Fibroblast of the conjunctiva (primary cell): ENCODE measurements around the gene ZNF768.
A peak's percentile ranks its signal among the peaks of the same experiment; 100 is the strongest.
"Not testable (repeated sequence)": the region's sequence is repeated elsewhere in the genome, so short reads cannot be mapped to it uniquely, and the experiment has no call there.

Experiments
- DNase-seq: peaks from one replicate; pipeline ENCODE4 v3.0.0-alpha.2; 2010; ENCODE audit warnings: low read depth

ZNF768 gene

GRCh38 chr16:30509081-30509765, 17.1 kb downstream of the ZNF768 start:
- DNase-seq, result no peak

GRCh38 chr16:30503403-30504296, 22.7 kb downstream of the ZNF768 start:
- no peak for DNase-seq

GRCh38 chr16:30499284-30499683, 27.1 kb downstream of the ZNF768 start:
- DNase-seq, result no peak

- no peak for DNase-seq
These were observed 31.7 kb downstream of the ZNF768 start for GRCh38 chr16:30494709-30495108.

GRCh38 chr16:30493941-30494488, 32.4 kb downstream of the ZNF768 start:
- DNase-seq, result no peak

- DNase-seq, result peak; percentile 37
These were observed 34.5 kb downstream of the ZNF768 start for GRCh38 chr16:30491744-30492308.

- DNase-seq, result no peak
These were observed 35.1 kb downstream of the ZNF768 start for GRCh38 chr16:30491229-30491628.

- DNase-seq, result no peak
These were observed 36.2 kb downstream of the ZNF768 start for GRCh38 chr16:30490210-30490609.

- DNase-seq, result no peak
These were observed 37.4 kb downstream of the ZNF768 start for GRCh38 chr16:30488764-30489605.

- no peak for DNase-seq
These were observed 40.4 kb downstream of the ZNF768 start for GRCh38 chr16:30485818-30486436.

- no peak for DNase-seq
These were observed 41.5 kb downstream of the ZNF768 start for GRCh38 chr16:30484887-30485286.

- DNase-seq, result no peak
These were observed 44.0 kb downstream of the ZNF768 start for GRCh38 chr16:30482366-30482765.

- no peak for DNase-seq
These were observed 45.0 kb downstream of the ZNF768 start for GRCh38 chr16:30481381-30481780.

- no peak for DNase-seq
These were observed 47.4 kb downstream of the ZNF768 start for GRCh38 chr16:30478766-30479478.

- not testable (repeated sequence) for DNase-seq
These were observed 48.6 kb downstream of the ZNF768 start for GRCh38 chr16:30477773-30478172.

- no peak for DNase-seq
These were observed 49.4 kb downstream of the ZNF768 start for GRCh38 chr16:30476991-30477390.

GRCh38 chr16:30474684-30475083, 51.7 kb downstream of the ZNF768 start:
- no peak for DNase-seq

- DNase-seq, result no peak
These were observed 52.3 kb downstream of the ZNF768 start for GRCh38 chr16:30474074-30474452.
